K562 (cell line): Measurements from ENCODE around the gene ELMO1.
"Not testable (repeated sequence)": the region's sequence is repeated elsewhere in the genome, so short reads cannot be mapped to it uniquely, and the experiment has no call there.

Experiments
- ATF4 ChIP-seq: fragments of 450-650 bp; formaldehyde crosslinking; IDR thresholded peaks from 2 replicates; pipeline ENCODE4 v1.4.0; 2022; ENCODE audit warnings: mild to moderate bottlenecking, moderate library complexity
- ETV5 ChIP-seq: sonication (generic); formaldehyde crosslinking; IDR thresholded peaks from 2 replicates; pipeline ENCODE4 v1.4.0; 2020; ENCODE audit warnings: low read depth, mild to moderate bottlenecking, missing genetic modification reagents
- JUN ChIP-seq, 2 experiments: sonication (generic) in 1 of 2; formaldehyde crosslinking in 1 of 2; IDR thresholded peaks; 2 replicates each; pipeline versions ENCODE4 v1.6.1 to v1.8.0; 2012 to 2022; ENCODE audit warnings: borderline replicate concordance in 2 of 2, mild to moderate bottlenecking in 2 of 2, improper control_type of control experiment in 1 of 2, low read depth in 1 of 2, low read length in 1 of 2, missing genetic modification reagents in 1 of 2
- POLR2A ChIP-seq: fragments of 450-650 bp; conservative IDR thresholded peaks from 2 replicates; pipeline ENCODE4 v1.6.1; 2016
- POLR2AphosphoS2 ChIP-seq: IDR thresholded peaks from 2 replicates; pipeline ENCODE4 v1.6.1; 2012; ENCODE audit warnings: low read length, improper control_type of control experiment
- SP1 ChIP-seq: sonication (generic); formaldehyde crosslinking; IDR thresholded peaks from 2 replicates; pipeline ENCODE4 v1.8.1; 2022; ENCODE audit warnings: mild to moderate bottlenecking, missing genetic modification reagents
- TBP ChIP-seq: optimal IDR thresholded peaks from 2 replicates; pipeline ENCODE3; 2011; ENCODE audit warnings: low read depth, low read length, improper control_type of control experiment
- ZKSCAN8 ChIP-seq: fragments of 200-800 bp; sonication (Bioruptor generic); IDR thresholded peaks from 2 replicates; pipeline ENCODE4 v1.6.1; 2016; ENCODE audit warnings: missing genetic modification characterization, missing compliant biosample characterization
- ZNF274 ChIP-seq: IDR thresholded peaks from 2 replicates; pipeline ENCODE4 v1.6.1; 2011; ENCODE audit warnings: low read depth, mild to moderate bottlenecking, low read length, moderate library complexity, borderline replicate concordance
- ZNF282 ChIP-seq: sonication (generic); formaldehyde crosslinking; IDR thresholded peaks from 2 replicates; pipeline ENCODE4 v1.8.1; 2023; ENCODE audit warnings: missing genetic modification reagents
- ZNF589 ChIP-seq: fragments of 200-800 bp; sonication (Bioruptor generic); IDR thresholded peaks from 2 replicates; pipeline ENCODE4 v1.6.1; 2016; ENCODE audit warnings: low read depth, missing genetic modification characterization, missing compliant biosample characterization
- TF ChIP-seq, protein P1 (sequence below): fragments of 250-450 bp; sonication (Bioruptor Pico); IDR thresholded peaks from 2 replicates; pipeline ENCODE4 v1.4.0; 2020; ENCODE audit warnings: mild to moderate bottlenecking, moderate library complexity
- TF ChIP-seq, protein P2 (sequence below): sonication (generic); formaldehyde crosslinking; IDR thresholded peaks from 2 replicates; pipeline ENCODE4 v1.8.0; 2022; ENCODE audit warnings: missing genetic modification reagents, mild to moderate bottlenecking, borderline replicate concordance

DNA sequence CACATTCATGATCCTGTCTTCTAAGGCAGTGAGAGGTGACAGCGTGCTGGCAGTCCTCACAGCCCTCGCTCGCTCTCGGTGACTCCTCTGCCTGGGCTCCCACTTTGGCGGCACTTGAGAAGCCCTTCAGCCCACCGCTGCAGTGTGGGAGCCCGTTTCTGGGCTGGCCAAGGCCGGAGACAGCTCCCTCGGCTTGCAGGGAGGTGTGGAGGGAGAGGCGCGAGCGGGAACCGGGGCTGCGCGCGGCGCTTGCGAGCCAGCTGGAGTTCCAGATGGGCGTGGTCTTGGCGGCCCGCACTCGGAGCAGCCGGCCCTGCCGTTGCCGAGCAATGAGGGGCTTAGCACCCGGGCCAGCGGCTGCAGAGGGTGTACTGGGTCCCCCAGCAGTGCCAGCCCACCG, 475.1 kb downstream of the ELMO1 start:
- TF ChIP-seq ETV5 (CRISPR knock-in tag); ATF4 (CRISPR knock-in tag); POLR2A; SP1 (CRISPR knock-in tag); POLR2AphosphoS2; ZNF274; ZNF282 (CRISPR knock-in tag); JUN (IDR thresholded peaks at IDR 0.05; ENCODE audit: borderline replicate concordance, low read depth, low read length); JUN (CRISPR knock-in tag; IDR thresholded peaks at IDR 0.05; ENCODE audit: borderline replicate concordance); ZNF589 (CRISPR knock-in tag); ZKSCAN8; TBP: not testable (repeated sequence)
- TF ChIP-seq, protein P1, sequence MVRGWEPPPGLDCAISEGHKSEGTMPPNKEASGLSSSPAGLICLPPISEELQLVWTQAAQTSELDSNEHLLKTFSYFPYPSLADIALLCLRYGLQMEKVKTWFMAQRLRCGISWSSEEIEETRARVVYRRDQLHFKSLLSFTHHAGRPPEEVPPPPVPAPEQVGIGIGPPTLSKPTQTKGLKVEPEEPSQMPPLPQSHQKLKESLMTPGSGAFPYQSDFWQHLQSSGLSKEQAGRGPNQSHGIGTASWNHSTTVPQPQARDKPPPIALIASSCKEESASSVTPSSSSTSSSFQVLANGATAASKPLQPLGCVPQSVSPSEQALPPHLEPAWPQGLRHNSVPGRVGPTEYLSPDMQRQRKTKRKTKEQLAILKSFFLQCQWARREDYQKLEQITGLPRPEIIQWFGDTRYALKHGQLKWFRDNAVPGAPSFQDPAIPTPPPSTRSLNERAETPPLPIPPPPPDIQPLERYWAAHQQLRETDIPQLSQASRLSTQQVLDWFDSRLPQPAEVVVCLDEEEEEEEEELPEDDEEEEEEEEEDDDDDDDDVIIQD (CRISPR knock-in tag), result not testable (repeated sequence)
- TF ChIP-seq, protein P2, sequence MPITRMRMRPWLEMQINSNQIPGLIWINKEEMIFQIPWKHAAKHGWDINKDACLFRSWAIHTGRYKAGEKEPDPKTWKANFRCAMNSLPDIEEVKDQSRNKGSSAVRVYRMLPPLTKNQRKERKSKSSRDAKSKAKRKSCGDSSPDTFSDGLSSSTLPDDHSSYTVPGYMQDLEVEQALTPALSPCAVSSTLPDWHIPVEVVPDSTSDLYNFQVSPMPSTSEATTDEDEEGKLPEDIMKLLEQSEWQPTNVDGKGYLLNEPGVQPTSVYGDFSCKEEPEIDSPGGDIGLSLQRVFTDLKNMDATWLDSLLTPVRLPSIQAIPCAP (CRISPR knock-in tag), result not testable (repeated sequence)
